Fibroblast of the aortic adventitia (primary cell): ENCODE results near the gene ELP4. TPM values are rescaled to one million over a fixed set of nuclear protein-coding genes. Genes with fewer than 3 reads are reported as not detected.

ENCODE experiments used
- DNase-seq: peaks from one replicate; pipeline ENCODE4 v3.0.0-alpha.2; 2010; ENCODE audit warnings: low read depth
- H3K4me3 ChIP-seq: 2 replicates; pipeline ENCODE4 v1.5.1; 2011; ENCODE audit warnings: low read depth, mild to moderate bottlenecking, control low read depth, low read length, moderate library complexity
- total RNA-seq: library from RNA; depleted of rRNA; stranded (reverse); fragments of >200 nt; gene quantifications from 2 replicates; pipeline ENCODE4 v1.2.3, GENCODE V29; 2012; ENCODE audit warnings: low replicate concordance
- TF ChIP-seq, protein P1 (sequence below): IDR thresholded peaks from 2 replicates; pipeline ENCODE4 v1.5.1; 2011; ENCODE audit warnings: mild to moderate bottlenecking, low read length, control low read depth, inconsistent platforms; ENCODE audit not compliant: insufficient read depth

Gene ELP4
- total RNA-seq, 1 donor = 23.0 TPM

DNA sequence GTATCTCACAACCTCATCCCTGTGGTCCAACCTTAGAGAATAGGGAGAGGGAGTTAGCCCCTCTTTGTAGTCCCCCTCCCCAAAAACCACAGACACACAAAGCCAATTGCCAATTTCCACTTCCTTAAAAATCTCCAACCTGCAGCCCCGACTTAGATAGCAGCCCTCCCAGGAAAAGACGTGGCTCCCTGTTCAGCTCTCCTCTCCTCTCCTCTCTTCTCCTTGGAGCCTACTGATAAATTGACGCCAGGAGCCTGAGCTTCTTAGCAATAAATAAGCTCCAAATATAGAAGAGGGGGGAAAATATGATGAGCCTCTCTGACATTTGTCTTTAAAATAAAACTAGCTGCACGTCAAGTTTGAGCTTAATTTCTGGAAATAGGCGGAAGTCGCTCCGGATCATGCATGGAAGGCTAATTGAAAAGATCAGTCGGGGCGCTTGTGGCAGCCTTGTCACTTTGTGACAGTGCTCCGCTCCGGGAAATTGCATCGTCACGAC, 294.3 kb downstream of the ELP4 start:
- TF ChIP-seq, protein P1, sequence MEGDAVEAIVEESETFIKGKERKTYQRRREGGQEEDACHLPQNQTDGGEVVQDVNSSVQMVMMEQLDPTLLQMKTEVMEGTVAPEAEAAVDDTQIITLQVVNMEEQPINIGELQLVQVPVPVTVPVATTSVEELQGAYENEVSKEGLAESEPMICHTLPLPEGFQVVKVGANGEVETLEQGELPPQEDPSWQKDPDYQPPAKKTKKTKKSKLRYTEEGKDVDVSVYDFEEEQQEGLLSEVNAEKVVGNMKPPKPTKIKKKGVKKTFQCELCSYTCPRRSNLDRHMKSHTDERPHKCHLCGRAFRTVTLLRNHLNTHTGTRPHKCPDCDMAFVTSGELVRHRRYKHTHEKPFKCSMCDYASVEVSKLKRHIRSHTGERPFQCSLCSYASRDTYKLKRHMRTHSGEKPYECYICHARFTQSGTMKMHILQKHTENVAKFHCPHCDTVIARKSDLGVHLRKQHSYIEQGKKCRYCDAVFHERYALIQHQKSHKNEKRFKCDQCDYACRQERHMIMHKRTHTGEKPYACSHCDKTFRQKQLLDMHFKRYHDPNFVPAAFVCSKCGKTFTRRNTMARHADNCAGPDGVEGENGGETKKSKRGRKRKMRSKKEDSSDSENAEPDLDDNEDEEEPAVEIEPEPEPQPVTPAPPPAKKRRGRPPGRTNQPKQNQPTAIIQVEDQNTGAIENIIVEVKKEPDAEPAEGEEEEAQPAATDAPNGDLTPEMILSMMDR = no peak
- DNase-seq = no peak
- H3K4me3 ChIP-seq = no peak overlapping the region

DNA sequence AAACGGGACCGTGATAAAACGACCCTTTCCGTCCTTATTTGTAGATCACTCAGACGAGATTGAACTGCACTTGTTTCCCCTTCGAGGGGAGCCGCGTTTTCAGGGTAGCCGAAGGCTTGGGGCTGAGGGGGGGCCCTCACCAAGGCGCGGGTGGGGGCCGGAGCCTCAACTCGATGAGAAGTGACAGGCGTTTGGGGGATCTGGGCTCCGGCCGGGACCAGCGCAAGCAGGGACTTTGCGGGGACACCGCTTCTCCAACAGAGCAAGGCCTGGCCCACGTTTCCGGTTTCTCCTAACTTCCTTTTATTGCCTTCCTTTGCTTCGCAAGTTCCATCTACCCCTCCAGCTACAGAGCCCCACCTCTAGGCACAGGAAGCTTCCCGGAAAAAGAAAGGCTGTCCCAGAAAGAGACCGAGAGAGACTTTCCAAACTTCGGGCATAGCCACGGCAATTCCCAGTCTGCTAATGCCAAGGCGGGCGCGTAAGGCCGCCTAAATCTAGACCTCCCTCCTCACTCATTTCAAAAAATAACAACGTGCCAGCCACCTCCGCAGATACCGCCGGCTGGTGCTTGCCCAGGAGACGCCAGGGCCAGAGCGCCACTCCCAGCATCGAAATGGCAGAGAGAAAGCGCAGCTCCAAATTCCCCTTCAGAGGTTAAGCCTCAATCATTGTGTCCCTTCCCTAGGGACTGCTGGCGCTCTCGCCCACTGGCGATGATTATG, 294.9 kb downstream of the ELP4 start:
- TF ChIP-seq, protein P1 = no peak
- DNase-seq = no peak
- no peak overlapping the region for H3K4me3 ChIP-seq

DNA sequence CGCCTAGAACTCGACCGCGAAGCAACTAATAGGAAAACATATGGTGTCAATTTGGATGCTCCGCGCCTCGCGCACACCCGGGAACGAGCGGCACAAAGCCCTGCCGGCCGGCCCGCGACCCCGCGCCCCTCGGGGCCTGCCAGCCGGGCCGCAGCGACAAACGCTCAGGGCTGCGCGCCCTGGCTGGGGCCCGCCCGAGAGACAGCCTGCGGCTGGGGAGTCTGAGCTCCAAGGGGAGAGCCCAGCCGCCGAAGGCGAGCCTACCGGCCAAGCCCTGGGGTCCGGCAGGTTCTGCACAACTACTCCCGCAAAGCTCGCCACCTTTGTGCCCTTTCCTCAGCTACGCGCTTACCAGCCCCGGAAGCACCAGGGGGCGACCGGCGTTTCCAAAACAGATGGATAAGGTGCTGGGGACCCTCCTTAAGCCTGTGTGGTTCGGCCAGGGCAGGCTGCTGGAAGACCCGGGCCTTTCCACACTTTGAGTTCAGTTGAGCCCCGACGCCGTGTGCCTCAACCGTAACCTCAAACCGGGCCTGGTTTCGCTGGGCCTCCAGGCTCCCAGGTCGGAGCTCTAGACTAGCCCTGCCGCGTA, 295.6 kb downstream of the ELP4 start:
- no peak overlapping the region for H3K4me3 ChIP-seq
- no peak for DNase-seq
- TF ChIP-seq, protein P1 = no peak

DNA sequence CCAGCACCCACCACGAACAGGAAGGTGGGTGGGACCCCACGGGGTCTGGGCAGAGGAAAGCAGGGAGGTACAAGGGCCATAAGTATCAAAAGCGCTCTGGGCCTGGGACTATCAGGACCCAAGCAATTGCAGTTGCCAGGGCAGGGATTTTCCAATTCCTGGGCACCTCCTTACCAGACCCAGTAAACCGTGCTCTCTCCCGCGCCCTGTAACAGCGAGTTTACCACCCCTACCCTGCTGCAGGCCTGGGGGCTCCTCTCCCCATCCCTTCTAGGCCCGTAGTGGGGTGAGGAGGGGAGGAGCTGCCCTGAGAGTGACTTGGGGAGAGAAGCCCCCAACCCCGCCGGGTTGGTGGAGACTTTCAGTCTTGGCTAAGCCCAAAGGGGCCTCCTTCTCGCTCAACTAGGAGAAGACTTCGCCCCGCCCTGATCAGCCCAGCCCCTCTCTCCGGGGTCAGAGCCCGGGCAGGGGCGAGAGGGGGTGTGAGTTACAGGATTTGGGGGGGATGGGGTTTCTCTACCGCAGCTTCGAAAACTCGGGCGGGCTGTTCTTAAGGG, 296.1 kb downstream of the ELP4 start:
- no peak for DNase-seq
- TF ChIP-seq, protein P1 = no peak
- no peak overlapping the region for H3K4me3 ChIP-seq

DNA sequence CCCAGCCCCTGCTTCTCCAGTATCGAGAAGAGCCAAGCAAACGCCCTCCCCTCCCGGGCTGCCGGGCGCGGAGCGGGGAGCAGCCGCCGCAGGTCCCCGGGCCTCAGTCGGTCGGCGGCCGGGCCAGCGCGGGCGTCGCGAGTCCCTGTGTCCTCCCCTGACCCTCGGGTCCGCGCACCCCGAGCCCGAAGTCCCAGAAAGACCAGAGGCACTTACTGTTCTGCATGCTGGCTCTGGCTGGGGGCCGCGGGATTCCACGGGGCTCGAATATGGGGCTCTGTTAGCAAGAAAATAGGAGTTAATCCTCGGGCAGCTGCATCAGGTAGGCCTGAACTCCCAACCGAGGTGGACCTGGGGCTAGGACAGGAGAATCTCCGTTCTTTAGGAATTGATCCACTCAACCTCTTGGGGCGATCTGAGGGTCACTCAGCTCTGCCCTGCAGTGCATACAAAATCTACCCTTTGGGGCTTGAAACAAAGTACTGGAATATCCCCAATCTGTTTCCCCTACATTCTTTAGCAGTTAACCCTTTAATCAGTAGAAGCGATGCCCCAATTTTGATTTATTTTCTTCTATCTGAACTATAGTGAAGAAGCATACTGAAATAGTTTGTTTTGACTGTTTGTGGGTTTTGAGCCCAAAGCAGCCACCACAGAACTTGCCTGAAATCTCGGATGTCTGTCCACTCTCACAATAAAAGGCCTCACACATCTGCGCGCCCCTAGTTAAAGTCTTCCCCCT, 296.8 kb downstream of the ELP4 start:
- H3K4me3 ChIP-seq = no peak overlapping the region
- DNase-seq = no peak
- TF ChIP-seq, protein P1 = no peak

DNA sequence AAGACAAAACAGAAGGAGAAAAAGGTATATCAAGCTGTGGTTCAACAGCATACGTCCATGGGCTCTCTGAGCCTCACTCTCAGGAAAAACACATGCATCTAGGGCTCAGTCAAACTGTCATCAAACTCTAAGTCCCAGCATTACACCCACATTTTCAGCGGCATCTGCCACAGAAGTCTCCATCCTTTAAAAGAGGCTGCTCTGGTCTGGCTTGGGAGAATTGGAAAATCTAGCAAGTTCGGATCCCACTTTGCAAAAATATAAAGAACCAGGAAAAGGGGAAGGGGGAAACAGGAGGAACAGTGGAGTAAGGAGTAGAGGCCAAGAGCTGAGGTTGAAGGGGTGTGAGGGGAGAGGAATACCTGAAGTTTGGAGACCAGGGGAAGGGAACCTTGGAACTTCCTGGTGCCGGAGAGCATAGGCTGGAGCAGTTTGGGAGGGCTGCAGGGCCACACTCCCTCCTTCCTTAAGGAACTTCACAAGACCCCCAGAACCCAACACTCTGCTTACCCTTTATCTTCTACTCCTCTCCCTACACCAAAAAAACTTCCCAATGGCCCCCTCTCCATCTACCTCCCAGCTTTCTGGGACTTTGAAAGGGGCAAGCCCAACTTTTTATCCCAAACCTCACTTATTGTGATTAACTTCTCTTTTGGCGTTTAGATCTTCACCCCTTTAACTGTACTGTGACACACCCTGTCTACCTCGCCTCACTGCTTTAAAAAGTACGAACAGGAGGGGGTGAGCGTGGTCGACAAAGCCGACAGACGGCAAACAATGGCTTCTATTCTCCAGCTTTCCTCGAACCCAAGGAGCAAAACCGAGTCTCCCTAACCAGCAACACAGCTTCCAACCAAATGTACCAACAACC, 297.6 kb downstream of the ELP4 start:
- TF ChIP-seq, protein P1 = no peak
- no peak overlapping the region for H3K4me3 ChIP-seq
- no peak for DNase-seq
